Measurements from ENCODE around the gene NKD1. TPM values are rescaled to one million over a fixed set of nuclear protein-coding genes. Genes with fewer than 3 reads are reported as not detected.

NKD1 gene
- total and polyA plus RNA-seq, 2 of the 8 experiments (the other 6 are each of a cell fraction or from before 2014, with no cell fraction given) = 0.70 to 4.5 TPM

DNA sequence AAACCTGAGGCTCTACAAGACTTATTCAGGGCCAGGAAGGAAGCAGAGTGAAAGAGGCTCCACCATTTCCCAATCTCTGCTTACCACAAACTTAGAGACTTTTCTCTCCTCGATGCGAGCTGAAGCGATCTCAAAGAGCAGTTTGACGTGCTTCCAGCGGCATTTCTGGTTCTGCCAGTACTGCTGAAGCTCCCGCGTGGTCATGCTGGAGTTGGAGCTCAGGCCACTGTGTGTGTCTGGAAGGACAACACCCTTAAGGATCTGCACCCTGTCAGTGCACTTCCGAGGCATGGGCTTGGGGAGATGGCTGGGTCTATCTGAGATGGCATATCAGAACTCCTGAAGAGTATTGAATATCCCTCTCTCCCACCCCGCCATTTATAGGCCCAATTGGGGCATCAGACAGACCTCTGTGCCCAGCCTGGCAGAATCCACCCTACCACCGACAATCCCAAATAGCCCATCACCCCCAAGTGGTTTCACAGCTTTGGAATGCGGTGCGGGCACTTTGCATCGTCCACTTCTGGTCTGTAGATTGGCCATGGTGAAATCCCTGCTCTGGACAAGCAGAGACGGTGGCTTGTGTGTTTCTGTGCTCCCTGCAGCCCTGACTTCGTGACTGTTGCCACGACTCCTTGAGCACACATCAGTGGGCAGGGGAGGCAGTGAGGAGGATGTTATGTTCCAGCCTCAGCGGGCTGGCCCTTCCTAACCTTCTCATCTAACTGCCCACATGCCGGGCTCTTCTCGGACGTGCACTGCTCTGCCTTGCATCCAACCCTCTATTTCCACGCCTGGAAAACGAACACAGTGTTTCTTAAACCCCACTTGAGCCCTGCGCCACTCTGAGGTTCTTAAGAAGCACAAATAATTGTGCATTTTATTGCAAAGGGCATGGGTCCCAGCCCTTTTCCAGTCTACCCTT lies 127.8 kb downstream of the NKD1 start (continued):
- TF ChIP-seq ASH2L (IDR thresholded peaks at IDR 0.05; ENCODE audit: low read length) (no peak), GABPA (IDR thresholded peaks at IDR 0.05; ENCODE audit: borderline replicate concordance, insufficient read depth, low read length) (no peak), CBX5 (IDR thresholded peaks at IDR 0.05; ENCODE audit: low read depth, low read length) (no peak)
- TF ChIP-seq, protein P1, sequence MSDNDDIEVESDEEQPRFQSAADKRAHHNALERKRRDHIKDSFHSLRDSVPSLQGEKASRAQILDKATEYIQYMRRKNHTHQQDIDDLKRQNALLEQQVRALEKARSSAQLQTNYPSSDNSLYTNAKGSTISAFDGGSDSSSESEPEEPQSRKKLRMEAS (IDR thresholded peaks at IDR 0.05) = no peak

All from H1 (cell line).